Middle frontal gyrus (tissue), 1 donor: ENCODE measurements around the gene CCM2L.

Source experiments
- DNase-seq: peaks from one replicate; pipeline ENCODE4 v3.0.0-alpha.2; 2015; ENCODE audit warnings: low spot score; ENCODE audit errors: extremely low spot score

CCM2L gene

DNA sequence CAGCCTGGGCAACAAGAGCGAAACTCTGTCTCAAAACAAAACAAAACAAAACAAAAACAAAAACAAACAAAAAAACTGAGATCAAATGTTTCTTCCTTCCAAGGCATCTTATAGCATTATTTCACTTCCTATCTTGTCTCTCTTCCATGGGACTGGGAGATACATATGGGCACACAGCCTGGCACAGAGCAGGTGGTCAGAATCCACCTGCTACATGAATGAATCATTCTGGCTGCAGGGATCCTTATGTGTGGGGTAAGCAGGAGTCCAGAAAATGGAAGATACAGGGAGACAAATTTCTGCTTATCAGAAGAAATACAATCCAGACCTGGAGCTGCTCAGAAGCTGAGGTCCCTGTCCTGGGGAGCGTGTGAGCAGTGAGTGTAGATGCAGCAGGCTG lies 18.2 kb upstream of the CCM2L start:
- DNase-seq, result no peak

- DNase-seq, result no peak
These were observed 13.2 kb upstream of the CCM2L start for GRCh38 chr20:31996996-31997395.

- DNase-seq, result no peak
These were observed 12.0 kb upstream of the CCM2L start for GRCh38 chr20:31998246-31998645.

GRCh38 chr20:32003325-32003724 lies 6.9 kb upstream of the CCM2L start:
- DNase-seq, result no peak

GRCh38 chr20:32004963-32005362 lies 5.3 kb upstream of the CCM2L start:
- DNase-seq, result no peak

DNA sequence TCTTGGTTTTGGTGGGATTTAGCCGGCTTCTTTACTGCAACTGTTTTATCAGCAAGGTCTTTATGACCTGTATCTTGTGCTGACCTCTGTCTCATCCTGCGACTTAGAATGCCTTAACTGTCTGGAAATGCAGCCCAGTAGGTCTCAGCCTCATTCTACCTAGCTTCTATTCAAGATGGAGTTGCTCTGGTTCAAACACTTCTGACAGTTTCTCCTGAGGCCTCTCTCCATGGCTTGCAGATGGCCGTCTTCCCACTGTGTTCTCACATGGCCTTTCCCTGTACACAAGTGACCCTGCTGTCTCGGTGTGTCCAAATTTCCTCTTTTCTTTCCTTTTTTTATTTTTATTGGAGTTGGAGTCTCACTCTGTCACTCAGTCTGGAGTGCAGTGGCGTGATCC lies 4.2 kb upstream of the CCM2L start:
- no peak for DNase-seq

DNA sequence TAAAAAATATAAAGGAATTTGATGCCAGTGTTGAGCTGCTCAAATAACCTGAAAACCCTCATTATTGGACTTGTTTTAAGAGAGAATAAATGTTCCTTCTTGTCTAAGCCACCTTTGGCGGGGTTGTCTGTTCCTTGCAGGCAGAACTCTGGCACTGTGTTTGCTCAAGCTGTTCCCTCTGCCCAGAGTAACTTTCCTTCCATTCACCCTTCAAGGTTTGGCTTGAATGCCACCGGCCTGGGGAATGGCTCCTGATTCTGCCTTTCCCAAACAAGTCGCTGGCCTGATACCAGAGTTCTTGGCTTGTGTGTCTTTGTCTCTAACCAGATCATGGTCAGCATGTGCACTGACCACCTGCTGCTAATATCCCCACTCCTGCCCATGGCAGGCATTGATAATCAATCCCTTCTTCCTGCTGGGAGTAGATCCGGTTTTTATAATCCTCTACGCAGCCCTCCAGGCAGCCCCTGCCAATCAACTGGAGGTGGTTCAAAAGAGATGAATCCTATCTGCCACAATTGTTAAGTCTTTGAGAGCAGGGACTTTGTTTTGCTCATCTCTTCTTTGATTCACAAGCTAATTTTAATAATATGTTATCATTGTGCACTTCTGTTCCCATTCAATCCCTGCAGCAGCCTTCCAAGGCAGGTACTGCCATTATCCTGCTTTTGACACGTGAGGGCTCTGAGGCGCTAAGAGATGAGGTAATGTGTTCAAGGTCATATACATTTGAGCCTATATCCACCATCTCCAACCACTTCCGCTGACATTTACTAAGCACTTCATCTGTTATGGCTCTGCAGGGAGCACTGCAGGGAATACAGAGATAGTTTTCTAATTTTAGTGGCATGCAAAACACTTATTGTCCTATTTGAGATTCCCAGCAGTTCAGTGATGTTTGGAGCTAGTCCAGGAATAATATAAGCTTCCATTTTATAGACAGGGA lies 3.1 kb upstream of the CCM2L start:
- DNase-seq, result no peak

- DNase-seq, result no peak
These were observed 2.2 kb upstream of the CCM2L start for GRCh38 chr20:32007787-32008616.

DNA sequence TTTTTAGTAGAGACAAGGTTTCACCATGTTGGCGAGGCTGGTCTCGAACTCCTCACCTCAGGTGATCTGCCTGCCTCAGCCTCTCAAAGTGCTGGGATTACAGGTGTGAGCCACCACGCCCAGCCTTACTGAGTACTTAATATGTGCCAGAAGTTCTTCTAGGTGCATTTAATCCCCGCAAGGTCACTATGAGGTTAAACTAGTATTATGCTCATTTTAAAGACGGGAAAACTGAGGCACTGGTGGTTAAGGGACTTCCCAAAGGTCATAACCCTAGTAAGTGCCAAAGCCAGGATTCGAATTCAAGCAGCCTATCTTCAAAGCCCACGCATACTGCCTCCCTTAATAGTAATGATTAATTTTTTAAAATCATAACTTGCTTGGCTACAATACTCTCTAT lies 674 bp upstream of the CCM2L start:
- DNase-seq, result no peak

DNA sequence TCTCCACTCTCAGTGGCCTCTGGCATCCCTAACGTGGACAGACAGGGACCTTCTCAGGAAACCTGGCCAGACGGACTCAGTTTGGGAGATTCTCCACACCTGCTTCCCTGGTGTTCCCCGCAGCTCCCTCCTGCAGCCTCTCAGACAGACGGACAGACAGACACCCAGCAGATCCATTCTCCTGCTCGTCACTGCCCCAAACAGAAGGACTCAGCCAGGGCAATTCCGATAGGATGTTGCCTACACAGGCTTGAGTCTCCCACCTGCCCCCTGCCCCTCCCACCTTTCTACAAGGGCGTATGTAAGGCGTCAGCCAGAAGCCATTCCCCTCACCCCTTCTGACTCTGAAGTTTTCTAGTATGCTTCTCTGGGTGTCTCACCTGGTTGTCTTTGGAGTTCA lies 428 bp downstream of the CCM2L start:
- no peak for DNase-seq

- no peak for DNase-seq
These were observed 2.0 kb downstream of the CCM2L start for GRCh38 chr20:32012159-32012688.

GRCh38 chr20:32013326-32013725 lies 3.1 kb downstream of the CCM2L start:
- DNase-seq, result no peak

GRCh38 chr20:32017711-32018251 lies 7.5 kb downstream of the CCM2L start:
- no peak for DNase-seq

DNA sequence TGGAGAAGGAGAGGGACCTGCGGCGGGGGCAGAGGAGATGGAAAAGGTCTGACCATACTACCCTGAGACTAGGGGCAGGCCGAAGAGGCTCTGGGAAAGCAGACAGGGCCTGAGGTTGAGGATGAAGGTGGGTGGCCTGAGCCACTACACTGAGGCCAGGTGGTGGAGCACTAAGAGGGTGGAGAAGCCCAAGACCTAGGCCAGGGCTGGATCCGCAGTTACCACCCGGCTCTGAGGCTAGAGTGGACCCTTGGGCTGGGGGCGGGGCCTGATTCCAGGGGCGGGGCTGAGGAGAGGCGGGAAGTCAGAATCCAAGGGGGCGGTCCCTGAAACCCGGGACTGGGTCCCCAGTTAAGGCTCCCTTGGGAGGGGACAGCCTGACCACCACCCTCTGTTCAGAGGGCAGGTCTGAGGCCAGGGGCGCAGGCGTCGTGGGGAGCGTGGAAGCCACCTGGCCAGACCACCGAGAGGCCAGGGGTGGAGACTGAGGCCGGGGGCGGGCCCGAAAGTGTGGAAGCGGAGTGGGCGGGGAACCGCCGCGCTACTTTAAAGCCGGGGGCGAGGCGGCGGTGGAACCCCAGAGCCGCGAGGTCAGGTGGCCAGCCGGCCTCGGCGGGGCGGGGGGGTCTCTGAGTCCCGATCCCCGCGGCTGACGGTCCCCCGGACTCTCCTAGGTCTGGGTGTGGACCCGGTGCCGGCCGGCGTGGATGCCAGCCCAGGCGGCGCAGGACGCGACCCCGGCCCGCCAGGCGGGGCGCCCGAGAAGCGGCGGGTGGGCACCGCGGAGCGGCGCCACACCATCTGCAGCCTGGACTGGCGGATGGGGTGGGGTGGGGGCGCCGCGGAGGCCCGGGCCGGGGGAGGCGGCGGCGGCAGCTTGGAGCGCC lies 8.3 kb downstream of the CCM2L start:
- DNase-seq, result no peak

DNA sequence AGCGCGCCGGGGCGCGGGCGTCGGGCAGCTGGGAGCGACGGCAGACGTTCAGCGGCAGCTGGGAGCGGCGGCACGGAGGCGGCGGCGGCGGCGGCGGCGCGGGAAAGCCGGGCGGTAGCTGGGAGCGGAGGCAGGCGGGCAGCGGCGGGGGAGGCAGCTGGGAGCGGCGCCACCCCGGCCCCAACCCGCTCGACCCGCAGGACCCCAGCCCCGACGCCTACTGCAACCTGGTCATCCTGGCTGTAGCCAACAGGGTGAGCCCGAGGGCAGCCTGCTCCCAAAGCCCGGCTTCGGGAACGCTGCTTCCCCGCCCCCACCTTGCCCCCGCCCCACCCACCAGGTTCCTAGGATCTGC lies 8.9 kb downstream of the CCM2L start:
- DNase-seq, result no peak

- no peak for DNase-seq
These were observed 9.6 kb downstream of the CCM2L start for GRCh38 chr20:32019563-32020463.

DNA sequence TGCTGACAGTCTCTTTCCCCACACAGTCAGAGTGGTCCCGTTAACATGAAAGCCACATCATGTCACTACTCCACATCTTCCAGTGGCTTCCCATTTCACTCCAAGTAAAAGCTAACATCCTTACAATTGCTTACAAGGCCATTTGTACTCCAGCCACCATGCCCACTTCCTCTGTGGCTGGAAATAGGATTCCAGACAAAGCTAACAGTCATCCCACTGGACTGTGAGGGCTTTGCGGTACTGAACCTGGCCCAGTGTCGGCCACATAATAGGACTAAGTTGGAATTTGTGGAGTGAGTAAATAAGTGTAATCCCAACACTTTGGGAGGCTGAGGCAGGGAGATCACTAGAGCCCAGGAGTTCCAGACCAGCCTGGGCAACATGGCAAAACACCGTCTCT lies 10.9 kb downstream of the CCM2L start:
- DNase-seq, result no peak

GRCh38 chr20:32024683-32025295 lies 14.6 kb downstream of the CCM2L start:
- DNase-seq, result no peak

DNA sequence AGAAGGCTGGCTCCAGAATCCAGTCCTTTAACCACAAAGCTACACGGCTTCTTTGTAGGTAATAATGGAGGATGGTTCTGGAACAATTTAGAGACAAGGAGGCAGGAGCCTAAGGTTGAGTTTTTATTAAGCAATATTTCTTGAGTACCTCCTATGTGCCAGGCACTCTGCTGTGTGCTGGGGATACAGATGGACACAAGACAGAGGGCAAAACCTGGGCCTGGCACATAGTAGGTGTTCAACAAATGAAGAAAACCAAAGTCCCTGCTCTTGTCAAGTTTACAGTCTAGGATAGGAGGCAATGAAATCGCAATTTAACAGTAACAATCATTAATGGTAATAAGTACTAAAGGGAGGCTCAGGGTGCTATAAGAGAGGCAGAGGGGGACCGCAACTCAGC lies 17.4 kb downstream of the CCM2L start:
- DNase-seq, result no peak
